Endothelial cell of umbilical vein (primary cell): ENCODE data around the gene IRF9. TPM values are rescaled to one million over a fixed set of nuclear protein-coding genes. Genes with fewer than 3 reads are reported as not detected.

ENCODE experiments used
- Bru-seq: library from RNA; stranded (reverse); fragments of 400-500 nt; gene quantifications from one replicate; lab custom pipeline; 2021; lab: Mats Ljungman, UMichigan
- BruChase-seq, 2 experiments: library from RNA; stranded (reverse); fragments of 400-500 nt; gene quantifications; one replicate each; lab custom pipeline; 2021; lab: Mats Ljungman, UMichigan
- BruUV-seq: library from RNA; stranded (reverse); fragments of 400-500 nt; replicated peaks from 2 replicates; lab custom pipeline; 2021; lab: Mats Ljungman, UMichigan
- CTCF ChIA-PET: fragments of 300-600, 350-600 bp; sonication (Branson Sonifier 250); formaldehyde crosslinking; loops from one replicate; lab custom pipeline; 2021; ENCODE audit warnings: antibody characterized with exemption, inconsistent platforms; lab: Charles Lee
- POLR2A ChIA-PET: fragments of 300-600, 350-600 bp; sonication (Branson Sonifier 250); formaldehyde crosslinking; loops from one replicate; lab custom pipeline; 2021; ENCODE audit warnings: antibody characterized with exemption, inconsistent platforms; lab: Charles Lee
- DNase-seq: peaks from one replicate; pipeline ENCODE4 v3.0.0-alpha.2; 2011; ENCODE audit warnings: low read depth, low spot score
- FAIRE-seq: peaks from 2 replicates; lab custom pipeline; 2011; peaks lifted over from hg19 to GRCh38; lab: Jason Lieb, UNC
- H2AFZ ChIP-seq: 2 replicates; pipeline ENCODE4 v1.6.0; 2012; ENCODE audit warnings: low read depth, low read length, control low read depth, inconsistent platforms
- H3K27ac ChIP-seq: 2 replicates; pipeline ENCODE4 v1.5.1; 2011; ENCODE audit warnings: low read depth, mild to moderate bottlenecking, control low read depth, low read length, moderate library complexity; ENCODE audit not compliant: insufficient read depth
- H3K27me3 ChIP-seq, 2 experiments: 2 replicates each; pipeline versions ENCODE4 v1.6.0 to v1.6.1; 2011; ENCODE audit warnings: low read length in 2 of 2, mixed read lengths in 1 of 2; ENCODE audit not compliant: control insufficient read depth in 2 of 2, insufficient read depth in 2 of 2
- H3K36me3 ChIP-seq, 2 experiments: 2 replicates in 1 of 2; 3 replicates in 1 of 2; pipeline ENCODE4 v1.5.1; 2011; ENCODE audit warnings: low read length in 2 of 2, mild to moderate bottlenecking in 1 of 2, moderate library complexity in 1 of 2; ENCODE audit not compliant: control insufficient read depth in 2 of 2, insufficient read depth in 2 of 2; ENCODE audit errors: extremely low read depth in 1 of 2
- H3K4me1 ChIP-seq: 3 replicates; pipeline ENCODE4 v1.5.1; 2011; ENCODE audit warnings: mild to moderate bottlenecking, low read length; ENCODE audit not compliant: control insufficient read depth, insufficient read depth; ENCODE audit errors: extremely low read depth
- H3K4me2 ChIP-seq: 2 replicates; pipeline ENCODE4 v1.6.1; 2011; ENCODE audit warnings: low read length, control low read depth, mixed read lengths; ENCODE audit not compliant: insufficient read depth
- H3K4me3 ChIP-seq, 3 experiments: fragments of 200-600 bp in 1 of 3; sonication (generic), shearing (Covaris generic) in 1 of 3; replicated peaks in 1 of 3; 2 replicates each; pipeline ENCODE4 v1.5.1; 2011 to 2016; ENCODE audit warnings: control low read depth in 3 of 3, low read length in 3 of 3, mild to moderate bottlenecking in 2 of 3, inconsistent platforms in 1 of 3, low read depth in 1 of 3, moderate library complexity in 1 of 3; ENCODE audit not compliant: insufficient read depth in 1 of 3
- H3K79me2 ChIP-seq: 2 replicates; pipeline ENCODE4 v1.6.0; 2012; ENCODE audit warnings: low read length, inconsistent platforms; ENCODE audit not compliant: control insufficient read depth, insufficient read depth
- H3K9ac ChIP-seq: replicated peaks from 2 replicates; pipeline ENCODE3; 2011; ENCODE audit warnings: low read length, control low read depth; ENCODE audit not compliant: insufficient read depth; ENCODE audit errors: extremely low read depth
- H3K9me1 ChIP-seq: replicated peaks from 3 replicates; pipeline ENCODE4 v1.6.0; 2011; ENCODE audit warnings: mild to moderate bottlenecking, low read length; ENCODE audit not compliant: control insufficient read depth, insufficient read depth; ENCODE audit errors: extremely low read depth
- H3K9me3 ChIP-seq: replicated peaks from 2 replicates; pipeline ENCODE4 v1.5.1; 2012; ENCODE audit warnings: low read length, inconsistent platforms; ENCODE audit not compliant: control insufficient read depth, insufficient read depth
- H4K20me1 ChIP-seq: replicated peaks from 2 replicates; pipeline ENCODE3; 2011; ENCODE audit warnings: mild to moderate bottlenecking, low read length; ENCODE audit not compliant: control insufficient read depth, insufficient read depth; ENCODE audit errors: extremely low read depth
- CTCF ChIP-seq, 2 donors: IDR thresholded peaks; 1 replicate in 1 of 2; 2 replicates in 1 of 2; pipeline ENCODE4 v1.5.1; 2011; ENCODE audit warnings: low read length in 2 of 2, mild to moderate bottlenecking in 2 of 2, moderate library complexity in 2 of 2, control low read depth in 1 of 2, inconsistent platforms in 1 of 2, low read depth in 1 of 2; ENCODE audit not compliant: insufficient read depth in 1 of 2; ENCODE audit errors: extremely low read depth in 1 of 2
- EZH2 ChIP-seq: IDR thresholded peaks from 2 replicates; pipeline ENCODE4 v1.6.1; 2012; ENCODE audit warnings: borderline replicate concordance, low read depth, mild to moderate bottlenecking, moderate library complexity, low read length, inconsistent platforms; ENCODE audit not compliant: severe bottlenecking
- FOS ChIP-seq: IDR thresholded peaks from 2 replicates; pipeline ENCODE4 v1.6.1; 2011; ENCODE audit warnings: mild to moderate bottlenecking, low read length, moderate library complexity, borderline replicate concordance; ENCODE audit not compliant: insufficient read depth
- GATA2 ChIP-seq: IDR thresholded peaks from 2 replicates; pipeline ENCODE4 v1.7.0; 2011; ENCODE audit warnings: low read depth, mild to moderate bottlenecking, moderate library complexity, mixed read lengths, low read length; ENCODE audit not compliant: insufficient read length, insufficient read depth
- JUN ChIP-seq: IDR thresholded peaks from 2 replicates; pipeline ENCODE4 v1.6.1; 2011; ENCODE audit warnings: borderline replicate concordance, low read depth; ENCODE audit not compliant: insufficient read length, insufficient read depth
- MAX ChIP-seq: IDR thresholded peaks from 2 replicates; pipeline ENCODE4 v1.6.1; 2011; ENCODE audit not compliant: insufficient read depth, insufficient read length
- MYC ChIP-seq: IDR thresholded peaks from one replicate; pipeline ENCODE4 v1.6.1; 2011; ENCODE audit warnings: mild to moderate bottlenecking, low read depth, low read length
- POLR2A ChIP-seq: IDR thresholded peaks from 2 replicates; pipeline ENCODE4 v1.6.1; 2012; ENCODE audit warnings: low read depth, mild to moderate bottlenecking, control low read depth, low read length
- POLR2AphosphoS5 ChIP-seq: IDR thresholded peaks from 2 replicates; pipeline ENCODE4 v1.6.1; 2012; ENCODE audit warnings: low read depth, mild to moderate bottlenecking, control low read depth, low read length, moderate library complexity; ENCODE audit not compliant: insufficient read depth
- dilution Hi-C: fragments of 300-500 bp; cut with MboI; formaldehyde crosslinking; loops from one replicate; pipeline ENCODE4 v1.15.0; 2019; ENCODE audit warnings: low sequenced_read_pairs; ENCODE audit not compliant: extremely low pct_ligation_motif_present
- intact Hi-C: fragments of 100-400 bp; cut with micrococcal nuclease; formaldehyde crosslinking; loops from one replicate; pipeline ENCODE4 v1.10.0; 2022
- long read RNA-seq: library from polyadenylated mRNA; stranded (forward); transcript quantifications from one replicate; pipeline ENCODE4 v2.0.0, GENCODE V29; 2021
- polyA minus RNA-seq, 3 experiments: library from RNA; depleted of rRNA, polyadenylated mRNA; stranded (reverse); fragments of >200 nt; gene quantifications; 1 replicate in 1 of 3; 2 replicates in 2 of 3; pipeline ENCODE4 v1.2.3, GENCODE V29; 2011
- polyA plus RNA-seq, 4 experiments: library from polyadenylated mRNA; depleted of rRNA in 3 of 4; stranded (reverse) in 3 of 4; unstranded in 1 of 4; fragments of >200 nt; gene quantifications; 2 replicates each; pipeline versions ENCODE4 v1.2.1 to v1.2.3, GENCODE V29; 2011 to 2012; ENCODE audit warnings: missing spikeins in 1 of 4
- total RNA-seq: library from RNA; stranded (reverse); gene quantifications from 2 replicates; pipeline ENCODE4 v1.2.3, GENCODE V29; 2021

Gene IRF9
- 33.2 and 46.1 TPM in 2 replicates for total RNA-seq
- polyA plus RNA-seq: 44.6 and 55.3 TPM in 2 replicates
- 21.6 and 23.0 TPM in 2 replicates for polyA plus RNA-seq (2011; cell fraction: cytosol; rRNA removed)
- 122 and 136 TPM in 2 replicates for polyA plus RNA-seq (2011; cell fraction: nucleus; rRNA removed)
- 30.1 and 40.3 TPM in 2 replicates for polyA plus RNA-seq (2012)
- 83.6 and 95.1 TPM in 2 replicates for polyA minus RNA-seq
- 12.8 TPM for polyA minus RNA-seq (2011; cell fraction: cytosol; rRNA and poly(A)+ RNA removed)
- 58.6 and 70.1 TPM in 2 replicates for polyA minus RNA-seq (2011; cell fraction: nucleus; rRNA and poly(A)+ RNA removed)
- percentile 71 among the genes with signal in this experiment for Bru-seq, nascent RNA
- BruChase-seq, experiment 1, labeled RNA remaining after a 6-hour chase: percentile 55 among the genes with signal in this experiment
- percentile 50 among the genes with signal in this experiment for BruChase-seq, experiment 2, labeled RNA remaining after a 2-hour chase
- long read RNA-seq, transcript IRF9-202 (9 exons, 1,838 nt): major isoform, 46 of 73 reads
- long read RNA-seq, transcript IRF9-215 (8 exons, 1,769 nt): minor isoform, 7 of 73 reads
- long read RNA-seq, partial matches to known transcripts: 5 of 73 reads
- long read RNA-seq, other reads (novel, unspliced or antisense): 15 of 73 reads

- ChIA-PET POLR2A (interaction anchor here (1.0 to 1.6 kb wide), 3 partner anchors 15 to 24 kb away, joined by 3 to 6 read pairs (median 3); partner anchors contain the start of gene EMC9), CTCF (interaction anchor here (0.5 to 3.4 kb wide), 36 partner anchors 10 to 187 kb away, joined by 3 to 63 read pairs (median 5); partner anchors contain the start of genes CARMIL3, CHMP4A, CIDEB and DCAF11)
- no peaks in the 10 kb centered on the region for H4K20me1 ChIP-seq
- peak within 1 kb of the TSS; percentile 65 for H2AFZ ChIP-seq
- H3K27ac ChIP-seq: peak within 1 kb of the TSS; percentile 78
- intact Hi-C loops (loop anchor here (1.0 to 2.0 kb wide), 10 partner anchors 14 to 146 kb away; partner anchors contain the start of genes CHMP4A, DCAF11, EMC9 and IPO4), dilution Hi-C loops (no loop called here)
- H3K36me3 ChIP-seq: peaks cover 26 to 57% of the 10 kb centered on the region in 2 experiments
- peak within 1 kb of the TSS; percentile 78 for H3K9ac ChIP-seq
- H3K27me3 ChIP-seq: no peaks in the 10 kb centered on the region
- peak; percentile 95 for FAIRE-seq
- peaks cover 16% of the 10 kb centered on the region for H3K4me1 ChIP-seq
- TSS peak; percentile 41 for BruUV-seq
- DNase-seq: peak; percentile 97
- no peaks in the 10 kb centered on the region for H3K9me1 ChIP-seq
- H3K4me3 ChIP-seq: peak within 1 kb of the TSS; percentile 37 to 79 (median 67)
- H3K4me2 ChIP-seq: peak within 1 kb of the TSS; percentile 91
- TF ChIP-seq MYC: peak; percentile 58
- peak; percentile 93 for TF ChIP-seq MAX
- TF ChIP-seq FOS: no peak
- no peak for TF ChIP-seq JUN
- TF ChIP-seq CTCF (IDR thresholded peaks at IDR 0.05; ENCODE audit: extremely low read depth in 1 of 2, insufficient read depth in 1 of 2, low read depth in 1 of 2, low read length in 2 of 2): peak; percentile 95 to 97
- TF ChIP-seq POLR2AphosphoS5: peak; percentile 68
- peak; percentile 88 for TF ChIP-seq POLR2A
- no peak for TF ChIP-seq EZH2
- TF ChIP-seq GATA2: no peak
- H3K9me3 ChIP-seq: no peaks in the 10 kb centered on the region
- H3K79me2 ChIP-seq: peaks cover 9% of the 10 kb centered on the region
These were observed at the start of gene IRF9 for GRCh38 chr14:24160850-24161804. TSS of gene IRF9 (plus strand) at chr14:24161265. CDS start at chr14:24162145, 880 bp downstream.
